ENCODE results near the gene LIMA1. TPM values are rescaled to one million over a fixed set of nuclear protein-coding genes. Genes with fewer than 3 reads are reported as not detected.

LIMA1 gene
- total RNA-seq, 2 donors from 2014 or later: 20.1 to 26.0 TPM

- no peaks in the 10 kb centered on the region for H3K9me3 Mint-ChIP-seq
- Histone ChIP-seq H3K4me3 (ENCODE audit: low read length) (no peak overlapping the region), H3K27ac (ENCODE audit: low read depth, low read length) (no peak overlapping the region), H3K36me3 (ENCODE audit: control insufficient read depth, insufficient read depth, low read length) (peaks cover 61% of the 10 kb centered on the region), H3K9me3 (ENCODE audit: control insufficient read depth, low read length) (no peaks in the 10 kb centered on the region), H3K4me1 (ENCODE audit: control insufficient read depth, insufficient read depth, low read length) (no peaks in the 10 kb centered on the region), H3K9ac (ENCODE audit: extremely low read depth, low read length, poor library complexity, severe bottlenecking) (no peak overlapping the region), H3K27me3 (ENCODE audit: control insufficient read depth, insufficient read depth, low read length, poor library complexity, severe bottlenecking) (no peaks in the 10 kb centered on the region)
- H3K27me3 Mint-ChIP-seq (ENCODE audit: insufficient read depth): no peaks in the 10 kb centered on the region
- peaks cover 43% of the 10 kb centered on the region for H3K36me3 Mint-ChIP-seq (ENCODE audit: low read depth)
- peaks cover 9% of the 10 kb centered on the region for H3K4me1 Mint-ChIP-seq
- H3K4me3 Mint-ChIP-seq: no peak overlapping the region
- no peak overlapping the region for H3K27ac Mint-ChIP-seq
- DNase-seq: no peak
- no peak for TF ChIP-seq CTCF (conservative IDR thresholded peaks at IDR 0.05)
- 100% methylated on average over 2 of the region's 2 CpGs; no CpG with 5 or more reads in 1 of the 2 experiments for WGBS, 2 experiments (ENCODE audit: insufficient coverage in 1 of 2, insufficient read length in 1 of 2)
These were observed 79.6 kb downstream of the LIMA1 start for GRCh38 chr12:50203691-50204090.

- Histone ChIP-seq H3K36me3 (ENCODE audit: control insufficient read depth, insufficient read depth, low read length) (peaks cover 70% of the 10 kb centered on the region), H3K9me3 (ENCODE audit: control insufficient read depth, low read length) (no peaks in the 10 kb centered on the region), H3K27me3 (ENCODE audit: control insufficient read depth, insufficient read depth, low read length, poor library complexity, severe bottlenecking) (no peaks in the 10 kb centered on the region), H3K9ac (ENCODE audit: extremely low read depth, low read length, poor library complexity, severe bottlenecking) (no peak overlapping the region), H3K4me1 (ENCODE audit: control insufficient read depth, insufficient read depth, low read length) (no peaks in the 10 kb centered on the region), H3K4me3 (ENCODE audit: low read length) (no peak overlapping the region), H3K27ac (ENCODE audit: low read depth, low read length) (no peak overlapping the region)
- Mint-ChIP-seq H3K27me3 (ENCODE audit: insufficient read depth) (no peaks in the 10 kb centered on the region), H3K27ac (peak overlapping the region; percentile 91), H3K36me3 (ENCODE audit: low read depth) (peaks cover 52% of the 10 kb centered on the region), H3K9me3 (no peaks in the 10 kb centered on the region), H3K4me1 (peaks cover 12% of the 10 kb centered on the region), H3K4me3 (no peak overlapping the region)
- DNase-seq: peak; percentile 77
- 85 to 93% methylated on average over 3 of the region's 3 CpGs for WGBS, 2 experiments (ENCODE audit: insufficient coverage in 1 of 2, insufficient read length in 1 of 2)
- TF ChIP-seq CTCF (conservative IDR thresholded peaks at IDR 0.05): no peak
These were observed 81.3 kb downstream of the LIMA1 start for GRCh38 chr12:50201987-50202521.

GRCh38 chr12:50200552-50201273, 82.6 kb downstream of the LIMA1 start:
- no peaks in the 10 kb centered on the region for H3K4me1 ChIP-seq (ENCODE audit: control insufficient read depth, insufficient read depth, low read length)
- Mint-ChIP-seq H3K4me1 (peaks cover 12% of the 10 kb centered on the region), H3K27ac (peak overlapping the region; percentile 4), H3K9me3 (no peaks in the 10 kb centered on the region), H3K4me3 (no peak overlapping the region), H3K27me3 (ENCODE audit: insufficient read depth) (no peaks in the 10 kb centered on the region), H3K36me3 (ENCODE audit: low read depth) (peaks cover 58% of the 10 kb centered on the region)
- 100% methylated on average over 1 to 2 of the region's 2 CpGs for WGBS, 2 experiments (ENCODE audit: insufficient coverage in 1 of 2, insufficient read length in 1 of 2)
- H3K9me3 ChIP-seq (ENCODE audit: control insufficient read depth, low read length): no peaks in the 10 kb centered on the region
- no peak overlapping the region for H3K27ac ChIP-seq (ENCODE audit: low read depth, low read length)
- no peak for DNase-seq
- H3K36me3 ChIP-seq (ENCODE audit: control insufficient read depth, insufficient read depth, low read length): peaks cover 83% of the 10 kb centered on the region
- TF ChIP-seq CTCF (conservative IDR thresholded peaks at IDR 0.05): no peak
- H3K4me3 ChIP-seq (ENCODE audit: low read length): no peak overlapping the region
- H3K27me3 ChIP-seq (ENCODE audit: control insufficient read depth, insufficient read depth, low read length, poor library complexity, severe bottlenecking): no peaks in the 10 kb centered on the region
- no peak overlapping the region for H3K9ac ChIP-seq (ENCODE audit: extremely low read depth, low read length, poor library complexity, severe bottlenecking)
